Measurements from ENCODE around the gene EFCC1.

Gene EFCC1, protein sequence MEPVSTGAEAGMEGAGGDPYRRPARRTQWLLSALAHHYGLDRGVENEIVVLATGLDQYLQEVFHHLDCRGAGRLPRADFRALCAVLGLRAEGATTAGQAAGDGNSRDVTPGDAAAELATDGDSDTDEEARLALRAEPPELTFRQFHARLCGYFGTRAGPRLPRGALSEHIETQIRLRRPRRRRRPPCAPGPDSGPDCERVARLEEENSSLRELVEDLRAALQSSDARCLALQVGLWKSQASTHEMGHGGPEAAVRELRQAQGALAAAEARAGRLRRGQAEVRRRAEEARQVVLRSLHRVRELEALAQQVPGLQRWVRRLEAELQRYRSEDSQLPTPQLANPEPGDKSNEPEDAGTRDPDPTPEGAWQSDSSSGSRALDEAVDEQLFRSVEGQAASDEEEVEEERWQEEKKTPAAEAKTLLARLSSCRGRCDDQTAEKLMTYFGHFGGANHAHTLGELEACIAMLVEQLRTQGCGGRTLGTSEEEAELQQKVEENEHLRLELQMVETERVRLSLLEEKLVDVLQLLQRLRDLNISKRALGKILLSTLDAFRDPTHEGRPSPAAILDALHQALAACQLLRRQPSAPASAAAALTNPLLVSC

DNA sequence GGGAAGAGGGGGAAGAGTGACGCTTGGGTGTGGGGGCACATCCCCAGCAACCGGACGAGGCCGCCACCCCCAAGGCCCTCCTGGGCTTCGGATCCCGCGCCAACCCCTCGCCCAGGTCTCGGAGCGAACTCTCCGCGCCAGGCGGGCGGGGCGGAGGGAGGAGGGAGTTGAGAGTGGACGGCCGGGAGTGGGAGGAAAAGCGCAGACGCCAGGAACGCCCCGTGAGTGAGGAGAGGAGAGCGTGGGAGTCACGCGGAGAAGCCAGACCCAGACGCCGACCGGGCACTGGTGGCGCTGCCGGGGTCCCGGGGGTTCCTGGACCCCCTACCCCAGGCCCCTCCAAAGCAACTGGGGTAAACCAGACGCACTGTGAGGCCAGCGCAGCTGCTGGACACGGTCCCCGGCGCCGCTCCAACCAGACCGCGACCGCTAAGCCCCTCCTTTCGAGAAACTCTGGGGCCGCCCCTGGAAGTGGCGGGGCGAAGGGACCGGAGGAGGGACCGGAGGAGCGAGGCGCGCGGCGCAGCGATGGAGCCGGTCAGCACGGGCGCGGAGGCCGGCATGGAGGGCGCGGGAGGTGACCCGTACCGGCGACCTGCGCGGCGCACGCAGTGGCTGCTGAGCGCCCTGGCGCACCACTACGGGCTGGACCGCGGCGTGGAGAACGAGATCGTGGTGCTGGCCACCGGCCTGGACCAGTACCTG, at the start of gene EFCC1:
Gene EFCC1 (plus strand): TSS at position 204 of the 705 bp plus-strand sequence. CDS start 325 bp downstream, at position 529.
- peaks cover 78% of the 10 kb centered on the region for H3K27me3 ChIP-seq (replicated peaks; ENCODE audit: control insufficient read depth, insufficient read depth, low read length)
- H3K9ac ChIP-seq (ENCODE audit: low read length), result no peak within 1 kb of the TSS
- no peaks in the 10 kb centered on the region for H3K9me3 ChIP-seq (ENCODE audit: control insufficient read depth, low read length)
- peak within 1 kb of the TSS; percentile 57 for H3K4me3 ChIP-seq (ENCODE audit: low read length)
- DNase-seq (ENCODE audit: low read depth), result peak; percentile 63
- peaks cover 5% of the 10 kb centered on the region for H3K4me1 ChIP-seq (ENCODE audit: control insufficient read depth, insufficient read depth, low read length)
- H3K36me3 ChIP-seq (ENCODE audit: control insufficient read depth, insufficient read depth, low read length, severe bottlenecking), result no peaks in the 10 kb centered on the region

DNA sequence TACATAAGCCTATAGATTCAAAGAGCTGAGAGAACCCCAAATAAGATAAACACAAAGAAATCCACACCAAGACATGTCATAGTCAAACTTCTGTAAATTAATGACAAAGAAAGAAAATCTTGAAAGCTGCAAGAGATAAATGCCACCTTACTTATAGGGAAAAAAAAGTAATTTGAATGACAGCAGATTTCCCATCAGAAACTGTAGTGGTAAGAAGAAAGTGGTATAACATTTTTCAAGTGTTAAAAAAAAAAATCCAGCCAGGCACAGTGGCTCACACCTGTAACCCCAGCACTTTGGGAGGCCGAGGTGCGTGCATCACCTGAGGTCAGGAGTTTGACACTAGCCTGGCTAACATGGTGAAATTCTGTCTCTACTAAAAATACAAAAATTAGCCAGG, 44.7 kb upstream of the EFCC1 start:
- no peak for DNase-seq (ENCODE audit: low read depth)
- H3K4me3 ChIP-seq (ENCODE audit: low read length), result no peak overlapping the region
- peaks cover 7% of the 10 kb centered on the region for H3K9me3 ChIP-seq (ENCODE audit: control insufficient read depth, low read length)
- H3K4me1 ChIP-seq (ENCODE audit: control insufficient read depth, insufficient read depth, low read length), result no peaks in the 10 kb centered on the region
- no peaks in the 10 kb centered on the region for H3K36me3 ChIP-seq (ENCODE audit: control insufficient read depth, insufficient read depth, low read length, severe bottlenecking)
- peaks cover 4% of the 10 kb centered on the region for H3K27me3 ChIP-seq (replicated peaks; ENCODE audit: control insufficient read depth, insufficient read depth, low read length)
- H3K9ac ChIP-seq (ENCODE audit: low read length), result no peak overlapping the region

DNA sequence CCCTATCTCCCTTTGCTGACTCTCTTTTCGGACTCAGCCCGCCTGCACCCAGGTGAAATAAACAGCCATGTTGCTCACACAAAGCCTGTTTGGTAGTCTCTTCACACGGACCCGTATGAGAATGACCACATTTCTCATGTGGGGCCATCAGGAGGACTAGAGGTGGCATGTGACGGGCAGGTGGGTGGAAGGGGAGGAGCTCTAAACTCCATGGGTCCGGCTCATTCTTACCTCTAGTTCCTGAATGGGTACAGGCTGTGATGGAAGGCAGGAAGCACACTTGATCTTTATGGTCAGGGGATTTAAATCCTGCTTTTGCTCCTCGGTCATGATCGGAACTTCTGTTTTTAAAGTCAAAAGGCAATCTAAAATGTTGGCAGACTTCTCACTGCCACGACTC, 35.8 kb upstream of the EFCC1 start:
- DNase-seq (ENCODE audit: low read depth), result no peak
- Histone ChIP-seq H3K9ac (ENCODE audit: low read length) (no peak overlapping the region), H3K27me3 (replicated peaks; ENCODE audit: control insufficient read depth, insufficient read depth, low read length) (peaks cover 4% of the 10 kb centered on the region), H3K9me3 (ENCODE audit: control insufficient read depth, low read length) (no peaks in the 10 kb centered on the region), H3K4me3 (ENCODE audit: low read length) (no peak overlapping the region), H3K4me1 (ENCODE audit: control insufficient read depth, insufficient read depth, low read length) (peaks cover 3% of the 10 kb centered on the region), H3K36me3 (ENCODE audit: control insufficient read depth, insufficient read depth, low read length, severe bottlenecking) (no peaks in the 10 kb centered on the region)

DNA sequence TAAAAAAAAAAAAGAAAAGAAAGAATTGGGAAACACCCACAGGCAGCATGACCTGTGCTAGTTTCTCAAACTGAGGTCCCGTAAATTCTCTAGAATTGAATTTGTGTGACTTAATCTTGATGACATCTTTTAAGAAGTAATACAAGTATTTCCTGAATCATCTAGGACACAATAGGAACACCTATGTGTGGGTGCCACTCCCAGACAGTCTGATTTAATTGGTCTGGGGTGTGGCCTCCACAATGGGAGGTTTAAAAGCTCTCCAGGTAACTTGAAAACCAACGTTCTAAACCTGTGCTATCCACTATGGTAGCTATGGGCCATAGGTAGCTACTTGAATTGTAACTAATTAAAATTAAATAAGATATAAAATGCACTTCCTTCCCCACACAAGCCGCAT, 35.3 kb upstream of the EFCC1 start:
- Histone ChIP-seq H3K27me3 (replicated peaks; ENCODE audit: control insufficient read depth, insufficient read depth, low read length) (peaks cover 4% of the 10 kb centered on the region), H3K9me3 (ENCODE audit: control insufficient read depth, low read length) (no peaks in the 10 kb centered on the region), H3K4me1 (ENCODE audit: control insufficient read depth, insufficient read depth, low read length) (peaks cover 8% of the 10 kb centered on the region), H3K4me3 (ENCODE audit: low read length) (no peak overlapping the region), H3K9ac (ENCODE audit: low read length) (no peak overlapping the region), H3K36me3 (ENCODE audit: control insufficient read depth, insufficient read depth, low read length, severe bottlenecking) (no peaks in the 10 kb centered on the region)
- DNase-seq (ENCODE audit: low read depth), result no peak

DNA sequence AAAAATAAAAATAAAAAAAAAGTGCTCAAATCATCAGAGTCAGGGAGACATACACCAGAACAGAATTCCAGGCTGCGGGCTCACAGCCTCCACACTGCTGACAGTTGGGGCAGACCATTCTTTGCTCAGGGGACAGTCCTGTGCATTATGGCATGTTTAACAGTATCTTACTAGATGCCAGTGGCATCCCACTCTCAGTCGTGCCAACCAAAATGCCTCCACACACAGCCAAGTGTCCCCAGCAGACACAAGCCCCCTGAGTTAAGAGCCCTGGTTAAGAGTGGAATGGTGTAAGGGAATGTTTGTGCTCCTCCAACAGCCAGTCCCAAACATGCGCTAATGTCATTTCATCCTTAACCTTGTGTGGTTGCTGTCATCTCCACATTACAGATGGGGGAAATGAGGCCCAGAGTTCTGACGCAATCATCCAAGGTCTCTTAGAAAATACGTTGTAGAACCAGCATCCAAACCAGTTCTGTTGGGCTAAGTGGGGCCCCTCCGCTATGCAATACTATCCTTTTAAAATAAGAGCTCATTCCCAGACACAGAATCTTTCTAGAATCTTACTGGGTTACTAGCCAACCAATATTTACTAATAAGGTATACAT, 33.3 kb upstream of the EFCC1 start:
- Histone ChIP-seq H3K9ac (ENCODE audit: low read length) (no peak overlapping the region), H3K27me3 (replicated peaks; ENCODE audit: control insufficient read depth, insufficient read depth, low read length) (peaks cover 4% of the 10 kb centered on the region), H3K36me3 (ENCODE audit: control insufficient read depth, insufficient read depth, low read length, severe bottlenecking) (no peaks in the 10 kb centered on the region), H3K9me3 (ENCODE audit: control insufficient read depth, low read length) (no peaks in the 10 kb centered on the region), H3K4me1 (ENCODE audit: control insufficient read depth, insufficient read depth, low read length) (peaks cover 21% of the 10 kb centered on the region), H3K4me3 (ENCODE audit: low read length) (no peak overlapping the region)
- no peak for DNase-seq (ENCODE audit: low read depth)

DNA sequence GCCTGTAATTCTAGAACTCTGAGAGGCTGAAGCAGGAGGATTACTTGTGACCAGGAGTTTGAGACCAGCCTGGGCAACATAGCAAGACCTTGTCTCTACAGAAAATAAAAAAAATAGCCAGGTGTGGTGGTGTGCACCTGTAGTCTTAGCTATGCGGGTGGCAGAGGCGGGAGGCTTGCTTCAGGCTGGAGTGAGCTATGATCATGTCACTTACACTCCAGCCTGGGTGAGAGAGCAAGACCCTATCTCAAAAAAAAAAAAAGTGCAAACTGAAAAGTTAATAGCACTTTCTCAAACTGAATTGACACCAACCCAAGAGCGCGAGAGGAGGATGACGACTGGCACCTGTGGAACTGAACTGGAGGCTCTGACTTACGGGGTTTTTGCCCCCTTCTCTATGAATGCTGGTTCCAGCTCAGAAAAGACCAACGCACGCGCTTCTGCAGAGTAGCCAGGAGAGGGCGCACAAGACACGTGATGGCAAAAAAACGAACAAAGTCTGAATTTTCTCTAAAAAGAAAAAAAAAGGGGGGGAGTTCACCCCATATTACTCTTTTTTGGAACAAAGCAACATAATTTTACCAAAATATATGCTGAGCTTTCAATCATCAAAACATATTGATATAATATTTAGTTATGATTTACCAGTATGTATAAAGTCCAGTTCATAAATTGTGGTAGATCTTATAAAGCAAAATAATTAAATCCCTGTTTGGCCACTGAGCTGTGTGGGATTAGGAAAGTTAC, 30.9 kb upstream of the EFCC1 start:
- H3K9me3 ChIP-seq (ENCODE audit: control insufficient read depth, low read length), result no peaks in the 10 kb centered on the region
- H3K9ac ChIP-seq (ENCODE audit: low read length), result peak overlapping the region; percentile 46
- H3K27me3 ChIP-seq (replicated peaks; ENCODE audit: control insufficient read depth, insufficient read depth, low read length), result peaks cover 4% of the 10 kb centered on the region
- DNase-seq (ENCODE audit: low read depth), result peak; percentile 80
- no peak overlapping the region for H3K4me3 ChIP-seq (ENCODE audit: low read length)
- H3K4me1 ChIP-seq (ENCODE audit: control insufficient read depth, insufficient read depth, low read length), result peaks cover 21% of the 10 kb centered on the region
- no peaks in the 10 kb centered on the region for H3K36me3 ChIP-seq (ENCODE audit: control insufficient read depth, insufficient read depth, low read length, severe bottlenecking)

DNA sequence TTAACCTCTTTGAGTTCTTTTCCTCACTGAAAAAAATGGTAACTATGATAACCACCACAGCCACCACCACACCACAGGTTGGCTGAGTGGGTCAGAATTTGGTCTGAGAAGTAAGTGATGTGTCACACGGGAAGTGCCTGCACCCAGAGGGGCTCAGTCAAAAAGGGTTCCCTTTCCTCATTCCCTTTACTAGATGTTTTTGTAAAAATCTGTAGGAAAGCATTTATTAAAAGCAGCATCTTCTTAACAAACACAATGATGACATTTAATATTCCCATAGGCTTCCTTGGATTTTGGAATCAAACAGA, 30.4 kb upstream of the EFCC1 start:
- H3K4me1 ChIP-seq (ENCODE audit: control insufficient read depth, insufficient read depth, low read length), result peaks cover 21% of the 10 kb centered on the region
- H3K36me3 ChIP-seq (ENCODE audit: control insufficient read depth, insufficient read depth, low read length, severe bottlenecking), result no peaks in the 10 kb centered on the region
- DNase-seq (ENCODE audit: low read depth), result no peak
- H3K4me3 ChIP-seq (ENCODE audit: low read length), result no peak overlapping the region
- H3K27me3 ChIP-seq (replicated peaks; ENCODE audit: control insufficient read depth, insufficient read depth, low read length), result peaks cover 4% of the 10 kb centered on the region
- no peaks in the 10 kb centered on the region for H3K9me3 ChIP-seq (ENCODE audit: control insufficient read depth, low read length)
- peak overlapping the region; percentile 46 for H3K9ac ChIP-seq (ENCODE audit: low read length)

DNA sequence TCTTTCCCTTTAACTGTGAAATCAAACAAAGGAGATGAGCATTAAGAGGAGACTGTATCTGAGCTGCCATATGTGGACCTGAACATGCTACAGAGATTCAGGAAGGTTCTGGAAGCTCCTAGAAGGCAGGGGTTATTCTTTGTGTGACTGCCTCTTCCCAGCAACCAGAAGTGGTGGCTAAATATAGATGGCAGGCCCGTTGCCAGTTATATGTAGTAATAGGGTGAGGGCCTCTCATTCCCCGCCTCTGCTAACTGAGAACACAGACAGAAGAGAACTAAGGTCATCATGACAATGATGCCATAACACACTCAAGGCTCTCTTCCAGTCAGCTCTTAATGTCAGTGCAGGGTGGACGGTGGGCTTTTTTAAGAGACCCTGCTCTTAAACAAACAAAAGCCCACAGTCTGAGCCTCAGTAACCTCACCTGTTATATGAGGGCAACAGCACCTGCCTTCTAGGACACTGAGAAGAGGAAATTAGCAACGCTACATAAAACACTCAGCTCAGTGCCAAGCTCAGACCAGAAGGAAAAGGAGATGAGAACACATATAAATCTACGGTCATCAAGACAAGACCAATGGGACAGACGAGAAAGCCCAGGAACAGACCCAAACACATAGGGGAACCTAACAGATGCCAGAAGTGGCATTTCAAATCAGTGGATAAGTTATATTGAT, 29.5 kb upstream of the EFCC1 start:
- no peaks in the 10 kb centered on the region for H3K9me3 ChIP-seq (ENCODE audit: control insufficient read depth, low read length)
- peaks cover 4% of the 10 kb centered on the region for H3K27me3 ChIP-seq (replicated peaks; ENCODE audit: control insufficient read depth, insufficient read depth, low read length)
- H3K9ac ChIP-seq (ENCODE audit: low read length), result peak overlapping the region; percentile 46
- peak; percentile 64 for DNase-seq (ENCODE audit: low read depth)
- H3K4me1 ChIP-seq (ENCODE audit: control insufficient read depth, insufficient read depth, low read length), result peaks cover 21% of the 10 kb centered on the region
- no peaks in the 10 kb centered on the region for H3K36me3 ChIP-seq (ENCODE audit: control insufficient read depth, insufficient read depth, low read length, severe bottlenecking)
- no peak overlapping the region for H3K4me3 ChIP-seq (ENCODE audit: low read length)

DNA sequence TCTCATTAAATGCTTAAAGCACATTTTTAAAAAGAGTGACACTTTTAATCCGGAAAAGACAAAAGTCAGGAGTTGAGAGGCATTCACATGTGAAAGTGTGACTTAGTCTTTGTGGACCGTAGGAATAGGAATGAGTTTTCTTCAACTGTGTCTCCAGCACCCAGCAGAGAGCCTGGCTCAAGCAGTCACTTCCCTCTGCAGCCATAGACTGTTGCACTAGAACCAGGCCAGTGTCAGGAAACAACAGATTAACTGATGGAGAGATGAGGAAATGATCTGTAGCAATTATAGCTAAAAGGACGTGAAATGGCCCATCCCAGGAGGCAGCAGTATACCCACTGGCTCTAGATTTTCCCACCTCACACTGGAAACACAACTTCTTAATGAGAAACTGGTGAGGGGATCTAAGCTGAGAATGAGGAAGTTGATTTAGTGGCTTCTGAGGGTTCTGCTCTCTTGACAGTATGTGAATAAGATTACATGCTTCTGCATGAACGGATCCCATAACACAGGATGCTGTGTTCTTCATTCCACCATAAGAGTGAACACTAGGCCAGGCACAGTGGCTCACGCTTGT, 27.0 kb upstream of the EFCC1 start:
- Histone ChIP-seq H3K4me1 (ENCODE audit: control insufficient read depth, insufficient read depth, low read length) (peaks cover 21% of the 10 kb centered on the region), H3K36me3 (ENCODE audit: control insufficient read depth, insufficient read depth, low read length, severe bottlenecking) (no peaks in the 10 kb centered on the region), H3K4me3 (ENCODE audit: low read length) (no peak overlapping the region), H3K9me3 (ENCODE audit: control insufficient read depth, low read length) (no peaks in the 10 kb centered on the region), H3K27me3 (replicated peaks; ENCODE audit: control insufficient read depth, insufficient read depth, low read length) (no peaks in the 10 kb centered on the region), H3K9ac (ENCODE audit: low read length) (no peak overlapping the region)
- DNase-seq (ENCODE audit: low read depth), result no peak

DNA sequence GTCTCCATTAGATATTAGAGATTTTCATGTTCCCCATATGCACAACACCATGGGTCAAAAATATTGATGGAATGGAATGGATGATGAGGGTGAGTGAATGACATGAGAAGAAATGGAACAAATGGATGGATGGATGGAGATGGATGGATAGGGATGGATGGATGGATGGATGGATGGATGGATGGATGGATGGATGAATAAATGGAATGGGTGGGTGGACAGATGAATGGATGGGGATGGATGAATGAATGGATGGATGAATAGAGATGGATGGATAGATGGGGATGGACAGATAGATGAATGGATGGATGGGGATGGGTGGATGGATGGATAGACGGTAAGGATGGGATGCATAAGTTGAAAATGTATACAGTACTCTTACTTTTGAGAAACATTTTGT, 25.8 kb upstream of the EFCC1 start:
- Histone ChIP-seq H3K36me3 (ENCODE audit: control insufficient read depth, insufficient read depth, low read length, severe bottlenecking) (no peaks in the 10 kb centered on the region), H3K9me3 (ENCODE audit: control insufficient read depth, low read length) (no peaks in the 10 kb centered on the region), H3K4me3 (ENCODE audit: low read length) (no peak overlapping the region), H3K4me1 (ENCODE audit: control insufficient read depth, insufficient read depth, low read length) (peaks cover 19% of the 10 kb centered on the region), H3K9ac (ENCODE audit: low read length) (no peak overlapping the region), H3K27me3 (replicated peaks; ENCODE audit: control insufficient read depth, insufficient read depth, low read length) (peaks cover 2% of the 10 kb centered on the region)
- DNase-seq (ENCODE audit: low read depth), result no peak

All from adipocyte (in vitro differentiated cells).